HCT116 (cell line): ENCODE data around the gene CALCB. TPM values are rescaled to one million over a fixed set of nuclear protein-coding genes. Genes with fewer than 3 reads are reported as not detected.

Source experiments
- ATAC-seq: fragments of 200-7000 bp; cut with Tn5 transposase; 2 replicates; pipeline ENCODE4 v1.9.1; 2020; ENCODE audit warnings: mild to moderate bottlenecking, moderate library complexity
- BruUV-seq: library from RNA; stranded (reverse); fragments of 400-500 nt; replicated peaks from 2 replicates; lab custom pipeline; 2021; lab: Mats Ljungman, UMichigan
- CTCF ChIA-PET: fragments of 300-600 bp; sonication (Branson Sonifier 250); formaldehyde crosslinking; loops from one replicate; lab custom pipeline; 2021; ENCODE audit warnings: antibody characterized with exemption; lab: Charles Lee
- POLR2A ChIA-PET: fragments of 300-600, 350-600 bp; sonication (Branson Sonifier 250); formaldehyde crosslinking; loops from one replicate; lab custom pipeline; 2021; ENCODE audit warnings: antibody characterized with exemption; lab: Charles Lee
- RAD21 ChIA-PET, 2 experiments: fragments of 300-600 bp; sonication (Branson Sonifier 250); formaldehyde crosslinking; loops; one replicate each; lab custom pipeline; 2023; ENCODE audit warnings: low total read pairs in 2 of 2; ENCODE audit not compliant: uncharacterized antibody in 2 of 2, unreplicated experiment in 2 of 2, low non-redundant PET in 1 of 2; lab: Charles Lee
- DNase-seq: peaks from one replicate; pipeline ENCODE4 v3.0.0-alpha.2; 2010; ENCODE audit warnings: low read depth, low spot score
- H2AFZ ChIP-seq: fragments of 200-600 bp; shearing (Covaris generic), sonication (generic); 2 replicates; pipeline ENCODE4 v1.6.1; 2017; ENCODE audit warnings: low read depth, mixed run types, mixed read lengths, antibody characterized with exemption, low read length; ENCODE audit not compliant: poor library complexity, severe bottlenecking
- H3K27ac ChIP-seq: 2 replicates; pipeline ENCODE4 v1.5.1; 2012; ENCODE audit warnings: low read depth, low read length
- H3K27me3 ChIP-seq: fragments of 200-600 bp; sonication (generic); 2 replicates; pipeline ENCODE4 v1.6.1; 2016; ENCODE audit warnings: mixed run types, low read length, mixed read lengths; ENCODE audit not compliant: insufficient read depth
- H3K36me3 ChIP-seq, 2 experiments: fragments of 200-500 bp in 1 of 2; fragments of 200-600 bp in 1 of 2; sonication (Bioruptor generic) in 1 of 2; sonication (generic) in 1 of 2; 2 replicates each; pipeline versions ENCODE4 v1.5.1 to v1.6.1; 2014 to 2016; ENCODE audit warnings: low read length in 2 of 2, inconsistent platforms in 1 of 2, mixed read lengths in 1 of 2, mixed run types in 1 of 2; ENCODE audit not compliant: insufficient read depth in 2 of 2, control insufficient read depth in 1 of 2
- H3K4me1 ChIP-seq, 2 experiments: fragments of 200-600 bp in 1 of 2; sonication (generic) in 1 of 2; 2 replicates each; pipeline versions ENCODE4 v1.5.1 to v1.6.1; 2012 to 2017; ENCODE audit warnings: low read length in 2 of 2, inconsistent platforms in 1 of 2, mild to moderate bottlenecking in 1 of 2, mixed read lengths in 1 of 2, mixed run types in 1 of 2, moderate library complexity in 1 of 2; ENCODE audit not compliant: insufficient read depth in 2 of 2, control insufficient read depth in 1 of 2
- H3K4me2 ChIP-seq: fragments of 200-600 bp; sonication (generic); 2 replicates; pipeline ENCODE4 v1.6.1; 2017; ENCODE audit warnings: mixed run types, low read length, mixed read lengths
- H3K4me3 ChIP-seq, 2 experiments: fragments of 200-600 bp in 1 of 2; sonication (generic) in 1 of 2; replicated peaks in 1 of 2; 2 replicates each; pipeline ENCODE4 v1.5.1; 2011 to 2016; ENCODE audit warnings: low read length in 2 of 2, control low read depth in 1 of 2, low read depth in 1 of 2, mild to moderate bottlenecking in 1 of 2, mixed read lengths in 1 of 2, mixed run types in 1 of 2
- H3K79me2 ChIP-seq: fragments of 200-600 bp; sonication (generic); 2 replicates; pipeline ENCODE4 v1.6.1; 2017; ENCODE audit warnings: mild to moderate bottlenecking, mixed run types, low read length, moderate library complexity, mixed read lengths; ENCODE audit not compliant: insufficient read depth
- H3K9ac ChIP-seq: fragments of 200-600 bp; sonication (generic); 2 replicates; pipeline ENCODE4 v1.6.1; 2016; ENCODE audit warnings: low read length, mixed read lengths
- H3K9me2 ChIP-seq: fragments of 200-600 bp; sonication (generic), shearing (Covaris generic); 2 replicates; pipeline ENCODE4 v1.6.1; 2017; ENCODE audit warnings: mixed run types, mild to moderate bottlenecking, moderate library complexity; ENCODE audit not compliant: insufficient read depth
- H3K9me3 ChIP-seq, 2 experiments: fragments of 200-500 bp in 1 of 2; fragments of 200-600 bp in 1 of 2; sonication (Bioruptor generic) in 1 of 2; sonication (generic) in 1 of 2; 2 replicates each; pipeline ENCODE4 v1.6.1; 2014 to 2017; ENCODE audit warnings: low read length in 2 of 2, mixed read lengths in 2 of 2, inconsistent platforms in 1 of 2, low read depth in 1 of 2, mild to moderate bottlenecking in 1 of 2, mixed run types in 1 of 2, moderate library complexity in 1 of 2; ENCODE audit not compliant: control insufficient read depth in 1 of 2, insufficient read depth in 1 of 2
- H4K20me1 ChIP-seq: fragments of 200-600 bp; sonication (generic), shearing (Covaris generic); 2 replicates; pipeline ENCODE4 v1.6.1; 2017; ENCODE audit warnings: mixed run types, mild to moderate bottlenecking, moderate library complexity; ENCODE audit not compliant: insufficient read depth
- EGR1 ChIP-seq: IDR thresholded peaks from 2 replicates; pipeline ENCODE4 v1.6.1; 2012; ENCODE audit warnings: low read depth
- ELF1 ChIP-seq: IDR thresholded peaks from 2 replicates; pipeline ENCODE4 v1.6.1; 2012; ENCODE audit warnings: low read depth, borderline replicate concordance
- EZH2phosphoT487 ChIP-seq: fragments of 200-600 bp; IDR thresholded peaks from 2 replicates; pipeline ENCODE4 v1.6.1; 2018; ENCODE audit warnings: antibody characterized with exemption, borderline replicate concordance
- FOSL1 ChIP-seq: IDR thresholded peaks from 2 replicates; pipeline ENCODE4 v1.6.1; 2012; ENCODE audit warnings: low read depth
- POLR2AphosphoS5 ChIP-seq: IDR thresholded peaks from 2 replicates; pipeline ENCODE4 v1.6.1; 2011; ENCODE audit warnings: mild to moderate bottlenecking, low read depth, low read length, moderate library complexity
- RAD21 ChIP-seq: IDR thresholded peaks from 2 replicates; pipeline ENCODE4 v1.6.1; 2012; ENCODE audit warnings: low read depth, mild to moderate bottlenecking
- SIN3A ChIP-seq: IDR thresholded peaks from 2 replicates; pipeline ENCODE4 v1.6.1; 2012; ENCODE audit warnings: low read depth
- SP1 ChIP-seq: IDR thresholded peaks from 2 replicates; pipeline ENCODE4 v1.6.1; 2012; ENCODE audit warnings: low read depth
- SRF ChIP-seq: IDR thresholded peaks from 2 replicates; pipeline ENCODE4 v1.6.1; 2012; ENCODE audit warnings: low read depth
- TCF7L2 ChIP-seq: IDR thresholded peaks from 2 replicates; pipeline ENCODE4 v1.7.0; 2011; ENCODE audit warnings: borderline replicate concordance, inconsistent platforms; ENCODE audit not compliant: insufficient read depth, insufficient read length; ENCODE audit errors: extremely low read depth
- YY1 ChIP-seq: IDR thresholded peaks from 2 replicates; pipeline ENCODE4 v1.6.1; 2011; ENCODE audit warnings: low read length, low read depth, moderate library complexity, mild to moderate bottlenecking; ENCODE audit not compliant: insufficient replicate concordance; ENCODE audit errors: extremely low read depth
- intact Hi-C: fragments of 100-400 bp; cut with micrococcal nuclease; formaldehyde crosslinking; loops from 2 replicates; pipeline ENCODE4 v1.10.0; 2022
- total RNA-seq: library from RNA; stranded (reverse); gene quantifications from one replicate; pipeline ENCODE4 v1.2.1, GENCODE V29; 2021; ENCODE audit not compliant: unreplicated experiment
- TF ChIP-seq, protein P1 (sequence below), 3 experiments: fragments of 200-600 bp in 1 of 3; sonication (generic) in 1 of 3; IDR thresholded peaks in 2 of 3; conservative IDR thresholded peaks in 1 of 3; 2 replicates each; pipeline ENCODE4 v1.5.1; 2012 to 2017; ENCODE audit warnings: low read depth in 2 of 3, low read length in 2 of 3, antibody characterized with exemption in 1 of 3, borderline replicate concordance in 1 of 3, control low read depth in 1 of 3, mild to moderate bottlenecking in 1 of 3, mixed read lengths in 1 of 3, mixed run types in 1 of 3, moderate library complexity in 1 of 3; ENCODE audit not compliant: insufficient read depth in 1 of 3
- TF ChIP-seq, protein P2 (sequence below): IDR thresholded peaks from 2 replicates; pipeline ENCODE4 v1.6.1; 2012; ENCODE audit warnings: low read depth
- TF ChIP-seq, protein P3 (sequence below): IDR thresholded peaks from 2 replicates; pipeline ENCODE4 v1.6.1; 2012
- TF ChIP-seq, protein P4 (sequence below): IDR thresholded peaks from 2 replicates; pipeline ENCODE4 v1.6.1; 2011; ENCODE audit warnings: mild to moderate bottlenecking, low read length, moderate library complexity; ENCODE audit not compliant: insufficient replicate concordance; ENCODE audit errors: extremely low read depth

Gene CALCB
- total RNA-seq, 1 experiment from 2014 or later: 0.22 TPM

DNA sequence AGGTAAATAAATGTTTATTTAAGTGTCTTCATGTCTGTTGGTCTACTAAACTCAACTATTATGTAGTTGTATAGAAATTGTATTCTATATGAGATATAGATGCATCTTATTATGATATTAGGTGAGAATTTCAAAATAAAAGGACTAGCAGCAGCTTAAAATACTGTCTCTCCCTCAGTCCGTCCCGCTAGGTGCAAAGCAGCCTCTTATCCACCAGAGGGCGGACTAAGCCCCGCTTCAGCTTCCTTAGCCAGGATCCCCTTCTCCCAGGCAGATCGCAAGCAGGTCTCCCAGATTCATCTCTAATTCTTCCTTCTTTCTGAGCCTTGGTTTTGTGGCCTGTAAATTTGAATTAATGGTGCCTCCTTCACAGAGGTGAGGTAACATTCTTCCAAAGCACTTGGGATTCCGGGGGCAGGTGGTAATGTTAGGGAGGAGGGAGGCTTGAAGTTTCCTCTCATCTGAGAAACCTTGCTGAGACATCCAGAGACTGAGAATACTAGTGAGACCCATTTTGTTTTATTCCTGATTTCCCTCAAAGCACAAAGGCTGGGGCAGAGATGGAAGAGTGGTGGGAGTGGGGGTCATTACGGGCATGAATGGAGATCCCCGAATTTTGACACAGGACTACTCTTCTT is 27.8 kb downstream of the CALCB start:
- TF ChIP-seq SRF (no peak), FOSL1 (no peak), SIN3A (no peak), EGR1 (no peak), ELF1 (no peak), EZH2phosphoT487 (no peak), TCF7L2 (no peak), POLR2AphosphoS5 (no peak), YY1 (no peak), SP1 (no peak), RAD21 (peak; percentile 96)
- TF ChIP-seq, protein P1, sequence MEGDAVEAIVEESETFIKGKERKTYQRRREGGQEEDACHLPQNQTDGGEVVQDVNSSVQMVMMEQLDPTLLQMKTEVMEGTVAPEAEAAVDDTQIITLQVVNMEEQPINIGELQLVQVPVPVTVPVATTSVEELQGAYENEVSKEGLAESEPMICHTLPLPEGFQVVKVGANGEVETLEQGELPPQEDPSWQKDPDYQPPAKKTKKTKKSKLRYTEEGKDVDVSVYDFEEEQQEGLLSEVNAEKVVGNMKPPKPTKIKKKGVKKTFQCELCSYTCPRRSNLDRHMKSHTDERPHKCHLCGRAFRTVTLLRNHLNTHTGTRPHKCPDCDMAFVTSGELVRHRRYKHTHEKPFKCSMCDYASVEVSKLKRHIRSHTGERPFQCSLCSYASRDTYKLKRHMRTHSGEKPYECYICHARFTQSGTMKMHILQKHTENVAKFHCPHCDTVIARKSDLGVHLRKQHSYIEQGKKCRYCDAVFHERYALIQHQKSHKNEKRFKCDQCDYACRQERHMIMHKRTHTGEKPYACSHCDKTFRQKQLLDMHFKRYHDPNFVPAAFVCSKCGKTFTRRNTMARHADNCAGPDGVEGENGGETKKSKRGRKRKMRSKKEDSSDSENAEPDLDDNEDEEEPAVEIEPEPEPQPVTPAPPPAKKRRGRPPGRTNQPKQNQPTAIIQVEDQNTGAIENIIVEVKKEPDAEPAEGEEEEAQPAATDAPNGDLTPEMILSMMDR (IDR thresholded peaks at IDR 0.05 in 2 of 3, conservative IDR thresholded peaks at IDR 0.05 in 1 of 3; ENCODE audit: borderline replicate concordance in 1 of 3, insufficient read depth in 1 of 3, low read depth in 2 of 3, low read length in 2 of 3): peak; percentile 92 to 95 (median 93)
- TF ChIP-seq, protein P2, sequence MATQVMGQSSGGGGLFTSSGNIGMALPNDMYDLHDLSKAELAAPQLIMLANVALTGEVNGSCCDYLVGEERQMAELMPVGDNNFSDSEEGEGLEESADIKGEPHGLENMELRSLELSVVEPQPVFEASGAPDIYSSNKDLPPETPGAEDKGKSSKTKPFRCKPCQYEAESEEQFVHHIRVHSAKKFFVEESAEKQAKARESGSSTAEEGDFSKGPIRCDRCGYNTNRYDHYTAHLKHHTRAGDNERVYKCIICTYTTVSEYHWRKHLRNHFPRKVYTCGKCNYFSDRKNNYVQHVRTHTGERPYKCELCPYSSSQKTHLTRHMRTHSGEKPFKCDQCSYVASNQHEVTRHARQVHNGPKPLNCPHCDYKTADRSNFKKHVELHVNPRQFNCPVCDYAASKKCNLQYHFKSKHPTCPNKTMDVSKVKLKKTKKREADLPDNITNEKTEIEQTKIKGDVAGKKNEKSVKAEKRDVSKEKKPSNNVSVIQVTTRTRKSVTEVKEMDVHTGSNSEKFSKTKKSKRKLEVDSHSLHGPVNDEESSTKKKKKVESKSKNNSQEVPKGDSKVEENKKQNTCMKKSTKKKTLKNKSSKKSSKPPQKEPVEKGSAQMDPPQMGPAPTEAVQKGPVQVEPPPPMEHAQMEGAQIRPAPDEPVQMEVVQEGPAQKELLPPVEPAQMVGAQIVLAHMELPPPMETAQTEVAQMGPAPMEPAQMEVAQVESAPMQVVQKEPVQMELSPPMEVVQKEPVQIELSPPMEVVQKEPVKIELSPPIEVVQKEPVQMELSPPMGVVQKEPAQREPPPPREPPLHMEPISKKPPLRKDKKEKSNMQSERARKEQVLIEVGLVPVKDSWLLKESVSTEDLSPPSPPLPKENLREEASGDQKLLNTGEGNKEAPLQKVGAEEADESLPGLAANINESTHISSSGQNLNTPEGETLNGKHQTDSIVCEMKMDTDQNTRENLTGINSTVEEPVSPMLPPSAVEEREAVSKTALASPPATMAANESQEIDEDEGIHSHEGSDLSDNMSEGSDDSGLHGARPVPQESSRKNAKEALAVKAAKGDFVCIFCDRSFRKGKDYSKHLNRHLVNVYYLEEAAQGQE: no peak
- TF ChIP-seq, protein P3, sequence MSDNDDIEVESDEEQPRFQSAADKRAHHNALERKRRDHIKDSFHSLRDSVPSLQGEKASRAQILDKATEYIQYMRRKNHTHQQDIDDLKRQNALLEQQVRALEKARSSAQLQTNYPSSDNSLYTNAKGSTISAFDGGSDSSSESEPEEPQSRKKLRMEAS: no peak
- TF ChIP-seq, protein P4, sequence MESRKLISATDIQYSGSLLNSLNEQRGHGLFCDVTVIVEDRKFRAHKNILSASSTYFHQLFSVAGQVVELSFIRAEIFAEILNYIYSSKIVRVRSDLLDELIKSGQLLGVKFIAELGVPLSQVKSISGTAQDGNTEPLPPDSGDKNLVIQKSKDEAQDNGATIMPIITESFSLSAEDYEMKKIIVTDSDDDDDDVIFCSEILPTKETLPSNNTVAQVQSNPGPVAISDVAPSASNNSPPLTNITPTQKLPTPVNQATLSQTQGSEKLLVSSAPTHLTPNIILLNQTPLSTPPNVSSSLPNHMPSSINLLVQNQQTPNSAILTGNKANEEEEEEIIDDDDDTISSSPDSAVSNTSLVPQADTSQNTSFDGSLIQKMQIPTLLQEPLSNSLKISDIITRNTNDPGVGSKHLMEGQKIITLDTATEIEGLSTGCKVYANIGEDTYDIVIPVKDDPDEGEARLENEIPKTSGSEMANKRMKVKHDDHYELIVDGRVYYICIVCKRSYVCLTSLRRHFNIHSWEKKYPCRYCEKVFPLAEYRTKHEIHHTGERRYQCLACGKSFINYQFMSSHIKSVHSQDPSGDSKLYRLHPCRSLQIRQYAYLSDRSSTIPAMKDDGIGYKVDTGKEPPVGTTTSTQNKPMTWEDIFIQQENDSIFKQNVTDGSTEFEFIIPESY: no peak
- no peaks in the 10 kb centered on the region for H3K9me3 ChIP-seq
- no peak overlapping the region for H3K4me3 ChIP-seq
- H3K4me2 ChIP-seq: peak overlapping the region; percentile 27; the same call in 1 of the 2 replicates
- no peaks in the 10 kb centered on the region for H4K20me1 ChIP-seq
- H3K4me1 ChIP-seq: peaks cover 5 to 14% of the 10 kb centered on the region in 2 experiments
- no TSS peak for BruUV-seq
- H2AFZ ChIP-seq: peak overlapping the region; percentile 46
- no peaks in the 10 kb centered on the region for H3K9me2 ChIP-seq
- RAD21 ChIA-PET: interaction anchor here (0.6 to 2.0 kb wide), 4 partner anchors 58 to 193 kb away, joined by 5 to 10 read pairs (median 8); no protein-coding TSS in a partner anchor
- H3K27me3 ChIP-seq: no peaks in the 10 kb centered on the region; the same call in 1 of the 2 replicates
- no peak overlapping the region for H3K27ac ChIP-seq
- H3K36me3 ChIP-seq: no peaks in the 10 kb centered on the region
- peak; percentile 57 for DNase-seq
- no peak overlapping the region for H3K9ac ChIP-seq
- H3K79me2 ChIP-seq: no peaks in the 10 kb centered on the region
- CTCF ChIA-PET: interaction anchor here (0.5 to 4.1 kb wide), 25 partner anchors 8 to 312 kb away, joined by 3 to 42 read pairs (median 5); no protein-coding TSS in a partner anchor
- intact Hi-C loops: loop anchor here (1.0 to 2.0 kb wide), 3 partner anchors 58 to 192 kb away; no protein-coding TSS in a partner anchor
- peak; percentile 97 for ATAC-seq
- POLR2A ChIA-PET: no interaction called here
